ENCODE data around the gene IRAG1. TPM values are rescaled to one million over a fixed set of nuclear protein-coding genes. Genes with fewer than 3 reads are reported as not detected.

IRAG1 gene
- total and polyA plus RNA-seq, 2 experiments from 2014 or later, result 1.5 to 2.7 TPM

DNA sequence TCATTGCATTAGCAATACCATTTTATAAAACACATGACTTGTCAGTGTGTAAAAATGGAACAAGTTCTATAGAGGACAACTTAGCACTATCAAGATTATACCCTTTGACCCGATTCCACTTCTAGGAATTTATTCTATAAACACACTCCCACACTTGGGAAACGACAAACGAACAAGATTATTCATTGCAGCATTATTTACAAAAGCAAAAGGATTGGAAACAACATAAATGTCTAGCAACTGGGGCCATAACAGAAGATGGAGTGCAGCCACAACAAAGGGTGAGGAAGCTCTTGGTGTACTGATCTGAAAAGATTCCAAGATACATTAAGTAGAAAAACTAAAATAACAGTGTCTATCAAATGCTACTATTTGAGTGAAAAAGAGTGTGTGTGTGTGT is 2.3 kb upstream of the IRAG1 start (continued):
- no peak for TF ChIP-seq ZNF114 (CRISPR knock-in tag; IDR thresholded peaks at IDR 0.05)

DNA sequence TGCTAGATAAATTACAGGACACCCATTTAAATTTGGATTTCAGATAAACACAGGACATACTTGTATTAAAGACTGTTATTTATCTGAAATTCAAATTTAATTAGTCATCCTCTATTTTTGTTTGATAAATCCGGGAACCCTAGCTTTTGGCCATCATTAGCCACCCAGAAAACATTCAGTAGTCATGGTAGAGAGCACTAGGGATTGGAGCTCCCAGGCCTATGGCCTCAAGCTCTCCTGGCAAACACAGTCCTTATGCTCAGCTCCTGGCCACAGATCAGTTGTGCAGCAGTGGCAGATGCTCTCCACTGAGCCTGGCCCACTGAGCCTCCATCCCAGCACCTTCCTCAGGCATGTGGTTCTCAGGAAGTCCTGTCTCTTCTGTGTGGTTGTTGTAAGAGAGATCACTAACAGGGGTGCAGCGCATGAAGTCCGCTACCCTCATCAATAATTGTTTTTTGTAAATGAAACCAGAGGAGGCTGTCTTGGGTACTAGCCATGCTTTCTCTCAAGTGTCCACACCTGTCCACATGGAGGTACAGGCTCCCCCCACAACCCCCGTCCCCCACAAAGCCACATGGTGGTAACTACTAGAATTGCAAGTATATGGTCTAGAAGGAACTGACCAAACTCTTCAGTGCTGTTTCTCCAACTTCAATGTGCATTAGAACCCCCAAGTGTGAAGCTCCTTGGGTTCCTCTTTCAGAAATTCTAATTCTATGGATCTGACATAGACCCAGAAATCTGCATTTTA is 1.1 kb upstream of the IRAG1 start:
- H4K20me1 ChIP-seq (replicated peaks; ENCODE audit: insufficient read depth), result no peaks in the 10 kb centered on the region
- no peaks in the 10 kb centered on the region for H3K27me3 ChIP-seq (ENCODE audit: insufficient read depth)
- Mint-ChIP-seq H3K4me1 (peaks cover 8% of the 10 kb centered on the region; the same call in 1 of the 3 replicates), H3K4me3 (no peak overlapping the region), H3K27me3 (ENCODE audit: insufficient read depth, low read depth, poor library complexity) (peaks cover 8% of the 10 kb centered on the region), H3K9me3 (peaks cover 11% of the 10 kb centered on the region), H3K27ac (no peak overlapping the region), H3K36me3 (ENCODE audit: low read depth) (peaks cover 12% of the 10 kb centered on the region)
- no peak overlapping the region for H2AFZ ChIP-seq
- H3K27ac ChIP-seq (ENCODE audit: low read depth), result no peak overlapping the region
- DNase-seq (ENCODE audit: low spot score), result no peak
- no peak for ATAC-seq
- H3K79me2 ChIP-seq (replicated peaks; ENCODE audit: insufficient read depth), result no peaks in the 10 kb centered on the region
- no peaks in the 10 kb centered on the region for H3K4me1 ChIP-seq (ENCODE audit: insufficient read depth)
- H3K36me3 ChIP-seq (ENCODE audit: insufficient read depth), result no peaks in the 10 kb centered on the region
- H3K4me2 ChIP-seq, result no peak overlapping the region
- no peaks in the 10 kb centered on the region for H3K9me2 ChIP-seq (ENCODE audit: insufficient read depth)
- no peak overlapping the region for H3K4me3 ChIP-seq
- H3F3A ChIP-seq (replicated peaks; ENCODE audit: low read depth), result no peaks in the 10 kb centered on the region
- TF ChIP-seq NANOG (IDR thresholded peaks at IDR 0.05; ENCODE audit: borderline replicate concordance), result no peak
- TF ChIP-seq, protein P1, sequence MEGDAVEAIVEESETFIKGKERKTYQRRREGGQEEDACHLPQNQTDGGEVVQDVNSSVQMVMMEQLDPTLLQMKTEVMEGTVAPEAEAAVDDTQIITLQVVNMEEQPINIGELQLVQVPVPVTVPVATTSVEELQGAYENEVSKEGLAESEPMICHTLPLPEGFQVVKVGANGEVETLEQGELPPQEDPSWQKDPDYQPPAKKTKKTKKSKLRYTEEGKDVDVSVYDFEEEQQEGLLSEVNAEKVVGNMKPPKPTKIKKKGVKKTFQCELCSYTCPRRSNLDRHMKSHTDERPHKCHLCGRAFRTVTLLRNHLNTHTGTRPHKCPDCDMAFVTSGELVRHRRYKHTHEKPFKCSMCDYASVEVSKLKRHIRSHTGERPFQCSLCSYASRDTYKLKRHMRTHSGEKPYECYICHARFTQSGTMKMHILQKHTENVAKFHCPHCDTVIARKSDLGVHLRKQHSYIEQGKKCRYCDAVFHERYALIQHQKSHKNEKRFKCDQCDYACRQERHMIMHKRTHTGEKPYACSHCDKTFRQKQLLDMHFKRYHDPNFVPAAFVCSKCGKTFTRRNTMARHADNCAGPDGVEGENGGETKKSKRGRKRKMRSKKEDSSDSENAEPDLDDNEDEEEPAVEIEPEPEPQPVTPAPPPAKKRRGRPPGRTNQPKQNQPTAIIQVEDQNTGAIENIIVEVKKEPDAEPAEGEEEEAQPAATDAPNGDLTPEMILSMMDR (conservative IDR thresholded peaks at IDR 0.05; ENCODE audit: low read depth in 2 of 2), result no peak
- TF ChIP-seq, protein P2, sequence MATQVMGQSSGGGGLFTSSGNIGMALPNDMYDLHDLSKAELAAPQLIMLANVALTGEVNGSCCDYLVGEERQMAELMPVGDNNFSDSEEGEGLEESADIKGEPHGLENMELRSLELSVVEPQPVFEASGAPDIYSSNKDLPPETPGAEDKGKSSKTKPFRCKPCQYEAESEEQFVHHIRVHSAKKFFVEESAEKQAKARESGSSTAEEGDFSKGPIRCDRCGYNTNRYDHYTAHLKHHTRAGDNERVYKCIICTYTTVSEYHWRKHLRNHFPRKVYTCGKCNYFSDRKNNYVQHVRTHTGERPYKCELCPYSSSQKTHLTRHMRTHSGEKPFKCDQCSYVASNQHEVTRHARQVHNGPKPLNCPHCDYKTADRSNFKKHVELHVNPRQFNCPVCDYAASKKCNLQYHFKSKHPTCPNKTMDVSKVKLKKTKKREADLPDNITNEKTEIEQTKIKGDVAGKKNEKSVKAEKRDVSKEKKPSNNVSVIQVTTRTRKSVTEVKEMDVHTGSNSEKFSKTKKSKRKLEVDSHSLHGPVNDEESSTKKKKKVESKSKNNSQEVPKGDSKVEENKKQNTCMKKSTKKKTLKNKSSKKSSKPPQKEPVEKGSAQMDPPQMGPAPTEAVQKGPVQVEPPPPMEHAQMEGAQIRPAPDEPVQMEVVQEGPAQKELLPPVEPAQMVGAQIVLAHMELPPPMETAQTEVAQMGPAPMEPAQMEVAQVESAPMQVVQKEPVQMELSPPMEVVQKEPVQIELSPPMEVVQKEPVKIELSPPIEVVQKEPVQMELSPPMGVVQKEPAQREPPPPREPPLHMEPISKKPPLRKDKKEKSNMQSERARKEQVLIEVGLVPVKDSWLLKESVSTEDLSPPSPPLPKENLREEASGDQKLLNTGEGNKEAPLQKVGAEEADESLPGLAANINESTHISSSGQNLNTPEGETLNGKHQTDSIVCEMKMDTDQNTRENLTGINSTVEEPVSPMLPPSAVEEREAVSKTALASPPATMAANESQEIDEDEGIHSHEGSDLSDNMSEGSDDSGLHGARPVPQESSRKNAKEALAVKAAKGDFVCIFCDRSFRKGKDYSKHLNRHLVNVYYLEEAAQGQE (IDR thresholded peaks at IDR 0.05; ENCODE audit: unreplicated experiment), result no peak
- TF ChIP-seq STAT1 (IDR thresholded peaks at IDR 0.05; ENCODE audit: unreplicated experiment), result no peak
- no peak for TF ChIP-seq CREB1 (CRISPR knock-in tag; IDR thresholded peaks at IDR 0.05; ENCODE audit: low read depth)
- no peak for TF ChIP-seq ZNF114 (CRISPR knock-in tag; IDR thresholded peaks at IDR 0.05)
- TF ChIP-seq ZNF331 (CRISPR knock-in tag; IDR thresholded peaks at IDR 0.05; ENCODE audit: low read depth), result no peak
- TF ChIP-seq, protein P3, sequence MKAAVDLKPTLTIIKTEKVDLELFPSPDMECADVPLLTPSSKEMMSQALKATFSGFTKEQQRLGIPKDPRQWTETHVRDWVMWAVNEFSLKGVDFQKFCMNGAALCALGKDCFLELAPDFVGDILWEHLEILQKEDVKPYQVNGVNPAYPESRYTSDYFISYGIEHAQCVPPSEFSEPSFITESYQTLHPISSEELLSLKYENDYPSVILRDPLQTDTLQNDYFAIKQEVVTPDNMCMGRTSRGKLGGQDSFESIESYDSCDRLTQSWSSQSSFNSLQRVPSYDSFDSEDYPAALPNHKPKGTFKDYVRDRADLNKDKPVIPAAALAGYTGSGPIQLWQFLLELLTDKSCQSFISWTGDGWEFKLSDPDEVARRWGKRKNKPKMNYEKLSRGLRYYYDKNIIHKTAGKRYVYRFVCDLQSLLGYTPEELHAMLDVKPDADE (IDR thresholded peaks at IDR 0.05), result no peak
- no peak for TF ChIP-seq EZH2phosphoT487 (IDR thresholded peaks at IDR 0.05; ENCODE audit: unreplicated experiment)
- TF ChIP-seq POLR2AphosphoS5 (IDR thresholded peaks at IDR 0.05; ENCODE audit: low read depth), result no peak
- no peak for TF ChIP-seq EZH2 (IDR thresholded peaks at IDR 0.05; ENCODE audit: low read depth, unreplicated experiment)
- TF ChIP-seq, protein P4, sequence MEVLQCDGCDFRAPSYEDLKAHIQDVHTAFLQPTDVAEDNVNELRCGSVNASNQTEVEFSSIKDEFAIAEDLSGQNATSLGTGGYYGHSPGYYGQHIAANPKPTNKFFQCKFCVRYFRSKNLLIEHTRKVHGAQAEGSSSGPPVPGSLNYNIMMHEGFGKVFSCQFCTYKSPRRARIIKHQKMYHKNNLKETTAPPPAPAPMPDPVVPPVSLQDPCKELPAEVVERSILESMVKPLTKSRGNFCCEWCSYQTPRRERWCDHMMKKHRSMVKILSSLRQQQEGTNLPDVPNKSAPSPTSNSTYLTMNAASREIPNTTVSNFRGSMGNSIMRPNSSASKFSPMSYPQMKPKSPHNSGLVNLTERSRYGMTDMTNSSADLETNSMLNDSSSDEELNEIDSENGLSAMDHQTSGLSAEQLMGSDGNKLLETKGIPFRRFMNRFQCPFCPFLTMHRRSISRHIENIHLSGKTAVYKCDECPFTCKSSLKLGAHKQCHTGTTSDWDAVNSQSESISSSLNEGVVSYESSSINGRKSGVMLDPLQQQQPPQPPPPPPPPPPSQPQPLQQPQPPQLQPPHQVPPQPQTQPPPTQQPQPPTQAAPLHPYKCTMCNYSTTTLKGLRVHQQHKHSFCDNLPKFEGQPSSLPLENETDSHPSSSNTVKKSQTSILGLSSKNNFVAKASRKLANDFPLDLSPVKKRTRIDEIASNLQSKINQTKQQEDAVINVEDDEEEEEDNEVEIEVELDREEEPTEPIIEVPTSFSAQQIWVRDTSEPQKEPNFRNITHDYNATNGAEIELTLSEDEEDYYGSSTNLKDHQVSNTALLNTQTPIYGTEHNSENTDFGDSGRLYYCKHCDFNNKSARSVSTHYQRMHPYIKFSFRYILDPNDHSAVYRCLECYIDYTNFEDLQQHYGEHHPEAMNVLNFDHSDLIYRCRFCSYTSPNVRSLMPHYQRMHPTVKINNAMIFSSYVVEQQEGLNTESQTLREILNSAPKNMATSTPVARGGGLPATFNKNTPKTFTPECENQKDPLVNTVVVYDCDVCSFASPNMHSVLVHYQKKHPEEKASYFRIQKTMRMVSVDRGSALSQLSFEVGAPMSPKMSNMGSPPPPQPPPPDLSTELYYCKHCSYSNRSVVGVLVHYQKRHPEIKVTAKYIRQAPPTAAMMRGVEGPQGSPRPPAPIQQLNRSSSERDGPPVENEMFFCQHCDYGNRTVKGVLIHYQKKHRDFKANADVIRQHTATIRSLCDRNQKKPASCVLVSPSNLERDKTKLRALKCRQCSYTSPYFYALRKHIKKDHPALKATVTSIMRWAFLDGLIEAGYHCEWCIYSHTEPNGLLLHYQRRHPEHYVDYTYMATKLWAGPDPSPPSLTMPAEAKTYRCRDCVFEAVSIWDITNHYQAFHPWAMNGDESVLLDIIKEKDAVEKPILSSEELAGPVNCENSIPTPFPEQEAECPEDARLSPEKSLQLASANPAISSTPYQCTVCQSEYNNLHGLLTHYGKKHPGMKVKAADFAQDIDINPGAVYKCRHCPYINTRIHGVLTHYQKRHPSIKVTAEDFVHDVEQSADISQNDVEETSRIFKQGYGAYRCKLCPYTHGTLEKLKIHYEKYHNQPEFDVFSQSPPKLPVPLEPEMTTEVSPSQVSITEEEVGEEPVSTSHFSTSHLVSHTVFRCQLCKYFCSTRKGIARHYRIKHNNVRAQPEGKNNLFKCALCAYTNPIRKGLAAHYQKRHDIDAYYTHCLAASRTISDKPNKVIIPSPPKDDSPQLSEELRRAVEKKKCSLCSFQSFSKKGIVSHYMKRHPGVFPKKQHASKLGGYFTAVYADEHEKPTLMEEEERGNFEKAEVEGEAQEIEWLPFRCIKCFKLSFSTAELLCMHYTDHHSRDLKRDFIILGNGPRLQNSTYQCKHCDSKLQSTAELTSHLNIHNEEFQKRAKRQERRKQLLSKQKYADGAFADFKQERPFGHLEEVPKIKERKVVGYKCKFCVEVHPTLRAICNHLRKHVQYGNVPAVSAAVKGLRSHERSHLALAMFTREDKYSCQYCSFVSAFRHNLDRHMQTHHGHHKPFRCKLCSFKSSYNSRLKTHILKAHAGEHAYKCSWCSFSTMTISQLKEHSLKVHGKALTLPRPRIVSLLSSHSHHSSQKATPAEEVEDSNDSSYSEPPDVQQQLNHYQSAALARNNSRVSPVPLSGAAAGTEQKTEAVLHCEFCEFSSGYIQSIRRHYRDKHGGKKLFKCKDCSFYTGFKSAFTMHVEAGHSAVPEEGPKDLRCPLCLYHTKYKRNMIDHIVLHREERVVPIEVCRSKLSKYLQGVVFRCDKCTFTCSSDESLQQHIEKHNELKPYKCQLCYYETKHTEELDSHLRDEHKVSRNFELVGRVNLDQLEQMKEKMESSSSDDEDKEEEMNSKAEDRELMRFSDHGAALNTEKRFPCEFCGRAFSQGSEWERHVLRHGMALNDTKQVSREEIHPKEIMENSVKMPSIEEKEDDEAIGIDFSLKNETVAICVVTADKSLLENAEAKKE (CRISPR knock-in tag; IDR thresholded peaks at IDR 0.05), result no peak
